Transverse colon (tissue), 4 donors: ENCODE data around the gene TPT1. TPM values are rescaled to one million over a fixed set of nuclear protein-coding genes. Genes with fewer than 3 reads are reported as not detected.

ENCODE experiments used
- DNase-seq: peaks from one replicate; pipeline ENCODE4 v3.0.0-alpha.2; 2019
- H3K27ac ChIP-seq, 4 donors: fragments of 200-600 bp; sonication (generic); 2 replicates each; pipeline ENCODE4 v1.5.1; 2016 to 2018; ENCODE audit warnings: inconsistent platforms in 4 of 4
- H3K27me3 ChIP-seq: fragments of 200-600 bp; sonication (generic); 2 replicates; pipeline ENCODE4 v1.5.1; 2017; ENCODE audit warnings: inconsistent platforms
- H3K36me3 ChIP-seq, 4 donors: fragments of 200-600 bp; sonication (generic); 2 replicates each; pipeline ENCODE4 v1.5.1; 2017 to 2019; ENCODE audit warnings: inconsistent platforms in 4 of 4
- H3K4me1 ChIP-seq, 4 donors: fragments of 200-600 bp; sonication (generic); 2 replicates each; pipeline ENCODE4 v1.5.1; 2017 to 2020; ENCODE audit warnings: inconsistent platforms in 4 of 4
- H3K4me3 ChIP-seq, 4 donors: fragments of 200-600 bp; sonication (generic); 1 replicate in 1 of 4; 2 replicates in 3 of 4; pipeline versions ENCODE4 v1.5.1 to v1.6.1; 2017 to 2019; ENCODE audit warnings: inconsistent platforms in 4 of 4
- H3K9me3 ChIP-seq, 2 donors: fragments of 200-600 bp; sonication (generic); 2 replicates each; pipeline ENCODE4 v1.5.1; 2017 to 2019; ENCODE audit warnings: inconsistent platforms in 2 of 2
- EP300 ChIP-seq: sonication (generic); formaldehyde crosslinking; IDR thresholded peaks from one replicate; pipeline ENCODE4 v1.6.1; 2017; ENCODE audit warnings: antibody characterized with exemption, low read depth
- POLR2A ChIP-seq: fragments of 450-650 bp; IDR thresholded peaks from one replicate; pipeline ENCODE4 v1.6.1; 2016; ENCODE audit warnings: antibody characterized with exemption, mild to moderate bottlenecking, moderate library complexity
- POLR2AphosphoS5 ChIP-seq, 3 donors: sonication (generic); formaldehyde crosslinking; IDR thresholded peaks; one replicate each; pipeline ENCODE4 v1.6.1; 2016; ENCODE audit warnings: antibody characterized with exemption in 3 of 3
- WGBS, 2 donors: methylation state at CpG; one replicate each; pipeline ENCODE4 v1.1.5; 2018; ENCODE audit warnings: low coverage in 1 of 2; 5-methylcytosine and 5-hydroxymethylcytosine counted together
- in situ Hi-C, 4 donors: fragments of 200-750 bp; cut with MboI; loops; one replicate each; pipeline versions ENCODE4 v1.15.0 to v1.15.1; 2017; ENCODE audit warnings: low sequenced_read_pairs in 3 of 4, low pct_ligation_motif_present in 1 of 4, low pct_unique_long_range_greater_than_20kb in 1 of 4
- intact Hi-C: fragments of 100-400 bp; cut with DNase I; formaldehyde crosslinking; loops from one replicate; pipeline ENCODE4 v1.15.1; 2023; ENCODE audit warnings: low total_unique reads
- total RNA-seq, 4 donors: library from RNA; depleted of rRNA; stranded (reverse); fragments of >200 nt; gene quantifications; one replicate each; pipeline ENCODE4 v1.1.0, GENCODE V29; 2016
- TF ChIP-seq, protein P1 (sequence below), 5 experiments: fragments of 200-600 bp in 3 of 5; fragments of 450-650 bp in 2 of 5; sonication (generic) in 3 of 5; IDR thresholded peaks; 1 replicate in 2 of 5; 2 replicates in 3 of 5; pipeline ENCODE4 v1.5.1; 2016 to 2017; ENCODE audit warnings: antibody characterized with exemption in 5 of 5, inconsistent platforms in 3 of 5, mild to moderate bottlenecking in 2 of 5, moderate library complexity in 1 of 5

The TPT1 gene
- total RNA-seq, 4 donors from 2014 or later: 1,485 to 2,679 (median 2,380) TPM

DNA sequence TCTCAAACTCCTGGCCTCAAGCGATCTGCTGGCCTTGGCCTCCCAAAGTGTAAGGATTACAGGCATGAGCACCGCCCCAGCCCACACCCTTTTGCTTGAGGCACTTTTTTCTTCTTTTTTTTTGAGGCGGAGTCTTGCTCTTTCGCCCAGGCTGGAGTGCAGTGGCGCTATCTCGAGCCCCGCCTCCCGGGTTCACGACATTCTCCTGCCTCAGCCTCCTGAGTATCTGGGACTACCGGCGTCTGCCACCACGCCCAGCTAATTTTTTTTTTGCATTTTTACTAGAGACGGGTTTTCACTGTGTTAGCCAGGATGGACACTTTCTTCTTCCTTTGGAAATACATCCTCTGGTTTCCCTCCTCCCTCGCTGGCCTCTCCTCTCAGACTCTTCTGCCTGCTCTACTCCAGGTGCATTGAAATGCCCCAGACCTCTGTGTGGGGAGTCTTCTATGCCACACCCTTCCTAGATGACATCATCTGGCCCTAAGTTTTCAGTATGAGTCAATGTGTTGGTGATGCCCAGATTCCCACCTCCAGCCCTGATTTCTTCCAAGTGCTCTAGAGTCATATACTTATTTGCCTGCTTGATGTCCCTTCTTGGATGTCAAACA lies 20.7 kb upstream of the TPT1 start:
- H3K4me1 ChIP-seq: no peaks in the 10 kb centered on the region
- peaks cover 0 to 6% (median 0%) of the 10 kb centered on the region in 4 donors for H3K36me3 ChIP-seq
- intact Hi-C loops: loop anchor here (5.0 kb wide), 1 partner anchor 844 kb away; no protein-coding TSS in a partner anchor
- H3K9me3 ChIP-seq: no peaks in the 10 kb centered on the region
- no peak overlapping the region for H3K27ac ChIP-seq
- 91 to 95% methylated on average over 12 to 14 of the region's 14 CpGs for WGBS, 2 donors
- no peaks in the 10 kb centered on the region for H3K27me3 ChIP-seq
- in situ Hi-C loops: loop anchor here in 2 of 4 donors (25.0 kb wide), 1 partner anchor 126 kb away; no protein-coding TSS in a partner anchor
- TF ChIP-seq POLR2A (no peak), EP300 (no peak), POLR2AphosphoS5 (IDR thresholded peaks at IDR 0.05) (no peak)
- TF ChIP-seq, protein P1, sequence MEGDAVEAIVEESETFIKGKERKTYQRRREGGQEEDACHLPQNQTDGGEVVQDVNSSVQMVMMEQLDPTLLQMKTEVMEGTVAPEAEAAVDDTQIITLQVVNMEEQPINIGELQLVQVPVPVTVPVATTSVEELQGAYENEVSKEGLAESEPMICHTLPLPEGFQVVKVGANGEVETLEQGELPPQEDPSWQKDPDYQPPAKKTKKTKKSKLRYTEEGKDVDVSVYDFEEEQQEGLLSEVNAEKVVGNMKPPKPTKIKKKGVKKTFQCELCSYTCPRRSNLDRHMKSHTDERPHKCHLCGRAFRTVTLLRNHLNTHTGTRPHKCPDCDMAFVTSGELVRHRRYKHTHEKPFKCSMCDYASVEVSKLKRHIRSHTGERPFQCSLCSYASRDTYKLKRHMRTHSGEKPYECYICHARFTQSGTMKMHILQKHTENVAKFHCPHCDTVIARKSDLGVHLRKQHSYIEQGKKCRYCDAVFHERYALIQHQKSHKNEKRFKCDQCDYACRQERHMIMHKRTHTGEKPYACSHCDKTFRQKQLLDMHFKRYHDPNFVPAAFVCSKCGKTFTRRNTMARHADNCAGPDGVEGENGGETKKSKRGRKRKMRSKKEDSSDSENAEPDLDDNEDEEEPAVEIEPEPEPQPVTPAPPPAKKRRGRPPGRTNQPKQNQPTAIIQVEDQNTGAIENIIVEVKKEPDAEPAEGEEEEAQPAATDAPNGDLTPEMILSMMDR (IDR thresholded peaks at IDR 0.05): no peak
- no peak for DNase-seq
- no peak overlapping the region for H3K4me3 ChIP-seq

DNA sequence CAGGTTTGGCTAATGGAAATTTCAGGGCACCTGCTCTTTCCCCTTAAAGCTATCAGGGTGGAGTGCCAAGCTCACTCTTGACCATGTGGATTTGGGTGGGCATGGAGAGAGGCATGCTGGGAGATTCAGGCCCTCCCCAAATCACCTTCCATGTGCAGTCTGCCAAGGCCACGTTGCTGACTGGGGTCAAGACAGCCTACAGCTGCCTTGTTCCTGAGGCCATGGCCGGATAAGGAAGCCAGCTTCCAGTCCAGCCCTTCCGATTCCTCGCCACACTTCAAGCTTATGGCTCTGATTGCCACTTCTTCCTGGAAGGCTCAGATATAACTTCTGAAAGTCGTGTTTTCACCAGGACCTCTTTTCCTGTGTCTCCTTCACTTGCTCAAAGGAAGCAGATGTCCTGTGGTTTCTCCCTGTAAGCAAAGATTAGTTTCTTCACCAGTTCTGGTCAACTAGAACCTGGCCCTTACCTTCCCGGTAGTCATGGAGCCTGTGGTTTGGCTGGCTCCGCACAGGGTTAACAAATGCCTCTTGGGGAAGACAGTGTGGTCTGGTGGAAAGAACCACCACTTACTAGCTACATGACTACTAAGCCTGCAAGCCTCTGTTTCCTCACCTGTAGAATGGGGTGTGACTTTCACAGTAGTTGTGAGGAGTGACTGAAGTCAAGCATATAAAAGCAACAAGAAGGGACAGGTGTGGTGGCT lies 16.1 kb upstream of the TPT1 start:
- Histone ChIP-seq H3K9me3 (no peaks in the 10 kb centered on the region), H3K4me1 (no peaks in the 10 kb centered on the region), H3K27me3 (no peaks in the 10 kb centered on the region), H3K27ac (no peak overlapping the region), H3K4me3 (no peak overlapping the region), H3K36me3 (peaks cover 0 to 21% (median 2%) of the 10 kb centered on the region in 4 donors)
- in situ Hi-C loops (loop anchor here in 2 of 4 donors (25.0 kb wide), 1 partner anchor 130 kb away; no protein-coding TSS in a partner anchor), intact Hi-C loops (loop anchor here (5.0 kb wide), 1 partner anchor 1280 kb away; no protein-coding TSS in a partner anchor)
- DNase-seq: no peak
- TF ChIP-seq POLR2A (no peak), POLR2AphosphoS5 (IDR thresholded peaks at IDR 0.05) (no peak), EP300 (no peak)
- TF ChIP-seq, protein P1 (IDR thresholded peaks at IDR 0.05): no peak
- WGBS, 2 donors: 74 to 92% methylated on average over 3 to 7 of the region's 7 CpGs

DNA sequence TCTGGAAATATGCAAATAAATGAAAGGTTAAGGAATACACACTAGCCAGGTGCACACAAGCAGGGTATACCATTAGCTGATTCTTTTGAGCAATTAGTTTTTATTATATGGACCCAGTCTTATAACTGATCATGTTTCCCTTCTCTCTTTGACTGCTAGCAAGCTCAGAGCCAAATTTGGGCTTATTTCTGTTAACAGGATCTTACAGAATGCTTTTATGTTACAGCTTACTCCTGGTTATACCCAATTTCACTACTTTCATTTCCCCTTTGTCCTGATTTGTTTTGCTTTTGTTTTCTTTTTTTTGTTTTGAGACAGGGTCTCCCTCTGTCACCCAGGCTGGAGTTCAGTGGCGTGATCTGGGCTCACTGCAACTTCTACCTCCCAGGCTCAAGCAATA lies 12.9 kb upstream of the TPT1 start:
- TF ChIP-seq, protein P1 (IDR thresholded peaks at IDR 0.05): no peak
- TF ChIP-seq EP300: no peak
- no peak for TF ChIP-seq POLR2A
- no peak for TF ChIP-seq POLR2AphosphoS5 (IDR thresholded peaks at IDR 0.05)
- Histone ChIP-seq H3K4me3 (no peak overlapping the region), H3K36me3 (peaks cover 0 to 21% (median 8%) of the 10 kb centered on the region in 4 donors), H3K9me3 (no peaks in the 10 kb centered on the region), H3K27ac (no peak overlapping the region), H3K4me1 (no peaks in the 10 kb centered on the region), H3K27me3 (no peaks in the 10 kb centered on the region)
- in situ Hi-C loops: loop anchor here in 2 of 4 donors (25.0 kb wide), 1 partner anchor 133 kb away; no protein-coding TSS in a partner anchor
- 80 to 95% methylated on average over 1 of the region's 1 CpG for WGBS, 2 donors
- DNase-seq: no peak
- intact Hi-C loops: no loop called here

DNA sequence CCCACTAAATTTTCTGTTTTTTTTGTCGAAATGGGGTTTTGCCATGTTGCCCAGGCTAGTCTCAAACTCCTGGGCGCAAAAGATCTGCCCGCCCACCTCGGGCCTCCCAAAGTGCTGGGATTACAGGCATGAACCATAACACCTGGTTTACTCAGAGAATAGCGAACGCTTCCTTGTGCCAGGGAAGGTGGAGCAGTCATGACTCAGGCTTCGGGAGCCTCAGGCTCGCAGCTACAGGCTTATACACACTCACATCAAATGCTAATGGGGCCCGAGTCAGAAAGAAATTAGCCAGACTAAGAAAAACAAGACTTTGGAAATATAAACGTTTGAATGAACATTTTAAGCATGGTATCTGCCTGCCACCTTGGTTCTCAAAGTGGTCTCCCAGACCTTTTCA lies 11.0 kb upstream of the TPT1 start:
- TF ChIP-seq POLR2A: no peak
- TF ChIP-seq EP300: no peak
- TF ChIP-seq, protein P1 (IDR thresholded peaks at IDR 0.05): no peak
- TF ChIP-seq POLR2AphosphoS5 (IDR thresholded peaks at IDR 0.05): no peak
- Histone ChIP-seq H3K27ac (no peak overlapping the region), H3K9me3 (no peaks in the 10 kb centered on the region), H3K4me3 (no peak overlapping the region), H3K4me1 (no peaks in the 10 kb centered on the region), H3K36me3 (peaks cover 0 to 26% (median 13%) of the 10 kb centered on the region in 4 donors), H3K27me3 (no peaks in the 10 kb centered on the region)
- intact Hi-C loops (no loop called here), in situ Hi-C loops (loop anchor here in 2 of 4 donors (25.0 kb wide), 1 partner anchor 135 kb away; no protein-coding TSS in a partner anchor)
- WGBS, 2 donors: 83 to 86% methylated on average over 1 to 10 of the region's 10 CpGs
- DNase-seq: no peak
